Cardiac fibroblast (primary cell): Measurements from ENCODE around the gene PRIMPOL.

Experiments
- DNase-seq, 2 donors: peaks; one replicate each; pipeline versions ENCODE4 v3.0.0 to v3.0.0-alpha.2; 2010; ENCODE audit warnings: low read depth in 2 of 2
- H3K4me3 ChIP-seq, 2 donors: replicated peaks in 1 of 2; 1 replicate in 1 of 2; 2 replicates in 1 of 2; pipeline ENCODE4 v1.5.1; 2011; ENCODE audit warnings: low read depth in 2 of 2, low read length in 2 of 2, mild to moderate bottlenecking in 2 of 2, moderate library complexity in 1 of 2
- CTCF ChIP-seq: IDR thresholded peaks from one replicate; pipeline ENCODE4 v1.5.1; 2011; ENCODE audit warnings: low read depth, mild to moderate bottlenecking, low read length, inconsistent platforms

PRIMPOL gene

GRCh38 chr4:184706453-184706852, 56.9 kb downstream of the PRIMPOL start:
- TF ChIP-seq CTCF = no peak
- H3K4me3 ChIP-seq = no peak overlapping the region
- no peak for DNase-seq

GRCh38 chr4:184712322-184712721, 62.8 kb downstream of the PRIMPOL start:
- no peak for TF ChIP-seq CTCF

GRCh38 chr4:184713887-184714286, 64.3 kb downstream of the PRIMPOL start:
- no peak overlapping the region for H3K4me3 ChIP-seq
- TF ChIP-seq CTCF = no peak
- no peak for DNase-seq

More at GRCh38 chr4:184712322-184712721, 62.8 kb downstream of the PRIMPOL start:
- H3K4me3 ChIP-seq = no peak overlapping the region
- no peak for DNase-seq

GRCh38 chr4:184715526-184715925, 66.0 kb downstream of the PRIMPOL start:
- H3K4me3 ChIP-seq = no peak overlapping the region
- no peak for TF ChIP-seq CTCF
- no peak for DNase-seq

- TF ChIP-seq CTCF = no peak
- no peak overlapping the region for H3K4me3 ChIP-seq
These were observed 69.9 kb downstream of the PRIMPOL start for GRCh38 chr4:184719407-184719806.

GRCh38 chr4:184721254-184721653, 71.7 kb downstream of the PRIMPOL start:
- TF ChIP-seq CTCF = no peak
- no peak for DNase-seq
- H3K4me3 ChIP-seq = no peak overlapping the region

More at GRCh38 chr4:184719407-184719806, 69.9 kb downstream of the PRIMPOL start:
- DNase-seq = no peak

GRCh38 chr4:184722798-184723197, 73.3 kb downstream of the PRIMPOL start:
- H3K4me3 ChIP-seq = no peak overlapping the region
- no peak for TF ChIP-seq CTCF
- DNase-seq = no peak
